ENCODE results near the gene DOCK4.

DNA sequence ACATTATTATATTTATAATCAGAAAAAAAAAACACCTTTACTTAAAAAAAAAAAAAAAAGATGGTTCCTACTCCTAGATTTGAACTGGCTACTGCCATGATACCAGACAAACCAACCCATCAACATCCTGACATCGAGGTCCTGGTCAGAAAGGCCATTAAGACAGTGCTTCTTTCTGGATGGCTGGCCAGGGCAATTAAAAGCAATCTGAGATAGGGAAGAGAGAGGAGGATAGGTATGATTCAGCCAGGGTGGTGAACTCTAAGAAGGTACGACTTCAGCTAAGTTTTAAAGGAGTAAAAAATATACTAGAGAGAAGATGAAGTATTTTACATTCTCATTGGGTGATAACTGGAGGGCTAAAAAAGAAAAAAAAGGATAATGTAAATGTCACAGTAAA is 139.0 kb downstream of the DOCK4 start:
- TF ChIP-seq, protein P1, sequence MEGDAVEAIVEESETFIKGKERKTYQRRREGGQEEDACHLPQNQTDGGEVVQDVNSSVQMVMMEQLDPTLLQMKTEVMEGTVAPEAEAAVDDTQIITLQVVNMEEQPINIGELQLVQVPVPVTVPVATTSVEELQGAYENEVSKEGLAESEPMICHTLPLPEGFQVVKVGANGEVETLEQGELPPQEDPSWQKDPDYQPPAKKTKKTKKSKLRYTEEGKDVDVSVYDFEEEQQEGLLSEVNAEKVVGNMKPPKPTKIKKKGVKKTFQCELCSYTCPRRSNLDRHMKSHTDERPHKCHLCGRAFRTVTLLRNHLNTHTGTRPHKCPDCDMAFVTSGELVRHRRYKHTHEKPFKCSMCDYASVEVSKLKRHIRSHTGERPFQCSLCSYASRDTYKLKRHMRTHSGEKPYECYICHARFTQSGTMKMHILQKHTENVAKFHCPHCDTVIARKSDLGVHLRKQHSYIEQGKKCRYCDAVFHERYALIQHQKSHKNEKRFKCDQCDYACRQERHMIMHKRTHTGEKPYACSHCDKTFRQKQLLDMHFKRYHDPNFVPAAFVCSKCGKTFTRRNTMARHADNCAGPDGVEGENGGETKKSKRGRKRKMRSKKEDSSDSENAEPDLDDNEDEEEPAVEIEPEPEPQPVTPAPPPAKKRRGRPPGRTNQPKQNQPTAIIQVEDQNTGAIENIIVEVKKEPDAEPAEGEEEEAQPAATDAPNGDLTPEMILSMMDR (optimal IDR thresholded peaks at IDR 0.05 in 1 of 3, IDR thresholded peaks at IDR 0.05 in 1 of 3, conservative IDR thresholded peaks at IDR 0.05 in 1 of 3; ENCODE audit: extremely low read depth in 1 of 3, insufficient read depth in 2 of 3, low read length in 3 of 3), result no peak
- no peak for TF ChIP-seq EZH2 (IDR thresholded peaks at IDR 0.05; ENCODE audit: low read length)
